NCI-H1105 (cell line): Measurements from ENCODE around the gene CPT1B.
"Not testable (repeated sequence)": the region's sequence is repeated elsewhere in the genome, so short reads cannot be mapped to it uniquely, and the experiment has no call there.

ENCODE experiments used
- DNase-seq: peaks from one replicate; lab custom pipeline; 2025; lab: John Stamatoyannopoulos, UW

CPT1B gene

GRCh38 chr22:50545522-50546325 lies 32.5 kb downstream of the CPT1B start, which contains the start of gene KLHDC7B:
Gene KLHDC7B (plus strand): TSS chr22:50545899. CDS start chr22:50546244, 345 bp downstream.
- no peak for DNase-seq

- no peak for DNase-seq
Observed at GRCh38 chr22:50544746-50545253, 33.4 kb downstream of the CPT1B start.

DNA sequence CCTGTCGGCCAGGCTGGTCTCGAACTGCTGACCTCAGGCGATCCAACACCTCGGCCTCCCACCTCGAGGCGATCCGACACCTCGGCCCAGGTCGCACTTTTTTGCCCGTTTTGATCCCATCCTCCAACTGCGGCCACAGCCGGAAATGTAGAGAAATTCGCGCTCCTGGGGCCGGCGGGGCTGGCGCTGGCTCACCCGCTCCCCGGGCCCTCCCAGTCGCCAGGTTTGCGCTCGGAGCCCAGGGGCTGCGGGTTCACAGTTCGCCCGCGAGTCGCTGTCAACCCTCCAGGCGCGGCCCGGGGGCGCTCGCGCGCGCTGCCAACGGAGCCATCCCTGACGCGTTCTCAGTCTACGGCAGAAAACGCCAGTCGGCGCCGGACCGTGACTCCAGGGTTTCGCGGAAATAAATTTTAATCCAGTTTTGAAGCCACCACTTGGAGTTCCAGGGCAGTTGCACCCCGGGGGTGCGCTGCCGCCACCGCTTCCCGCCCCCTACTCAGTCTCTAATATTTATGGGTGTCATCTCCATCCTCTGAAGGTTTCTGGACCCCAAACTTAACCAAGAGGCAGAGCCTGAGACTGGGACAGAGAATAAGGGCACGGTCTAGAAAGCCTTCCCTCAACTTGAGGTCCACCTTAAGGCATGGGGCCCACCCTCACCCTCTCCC lies 34.0 kb downstream of the CPT1B start:
- no peak for DNase-seq

GRCh38 chr22:50542416-50542927 lies 35.8 kb downstream of the CPT1B start:
- DNase-seq = no peak

GRCh38 chr22:50541667-50542026 lies 36.6 kb downstream of the CPT1B start:
- DNase-seq = not testable (repeated sequence)

- no peak for DNase-seq
Observed at GRCh38 chr22:50540381-50540780, 37.8 kb downstream of the CPT1B start.

DNA sequence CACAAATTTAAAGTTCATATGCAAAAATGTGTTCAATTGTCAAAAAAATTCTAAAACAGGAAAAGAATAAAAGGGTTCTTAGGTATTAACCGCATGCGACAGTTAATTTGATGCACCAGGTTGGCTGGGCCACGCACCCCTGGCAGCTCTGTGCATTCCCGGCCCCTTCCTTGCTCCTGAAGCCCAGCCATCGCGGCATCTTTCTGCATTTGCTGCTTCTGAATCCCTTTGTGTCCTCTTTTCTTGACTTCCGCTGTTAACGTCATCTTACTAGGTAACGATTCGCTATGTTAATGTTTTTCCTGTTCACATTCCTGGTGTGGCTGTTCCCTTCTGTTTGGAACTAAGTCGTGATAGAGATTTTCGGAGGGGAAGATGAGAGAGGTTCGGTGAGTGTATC lies 40.5 kb downstream of the CPT1B start:
- no peak for DNase-seq

DNA sequence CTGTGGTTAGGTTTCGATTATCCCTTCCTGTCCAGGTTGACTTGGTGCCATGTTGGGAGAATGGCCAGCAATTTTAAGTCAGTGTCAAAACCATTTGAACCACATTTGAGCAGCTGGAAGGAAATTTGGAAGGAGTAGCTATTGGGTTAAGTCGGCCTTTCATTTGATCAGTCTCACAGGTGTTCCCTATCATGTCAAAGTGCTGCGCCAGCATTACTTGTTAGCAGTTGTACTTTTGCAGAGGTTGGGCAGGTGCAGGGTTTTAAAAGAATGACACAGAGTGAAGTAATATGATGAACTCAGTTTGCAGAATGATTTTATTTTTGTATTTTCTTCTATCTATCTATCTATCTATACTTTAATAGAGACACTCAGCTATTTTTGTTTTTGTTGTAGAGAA lies 42.0 kb downstream of the CPT1B start:
- no peak for DNase-seq

- no peak for DNase-seq
Observed at GRCh38 chr22:50535113-50535512, 43.1 kb downstream of the CPT1B start.

GRCh38 chr22:50533856-50534711 lies 44.1 kb downstream of the CPT1B start:
- DNase-seq = not testable (repeated sequence)

GRCh38 chr22:50532824-50533796 lies 45.1 kb downstream of the CPT1B start:
- DNase-seq = no peak

DNA sequence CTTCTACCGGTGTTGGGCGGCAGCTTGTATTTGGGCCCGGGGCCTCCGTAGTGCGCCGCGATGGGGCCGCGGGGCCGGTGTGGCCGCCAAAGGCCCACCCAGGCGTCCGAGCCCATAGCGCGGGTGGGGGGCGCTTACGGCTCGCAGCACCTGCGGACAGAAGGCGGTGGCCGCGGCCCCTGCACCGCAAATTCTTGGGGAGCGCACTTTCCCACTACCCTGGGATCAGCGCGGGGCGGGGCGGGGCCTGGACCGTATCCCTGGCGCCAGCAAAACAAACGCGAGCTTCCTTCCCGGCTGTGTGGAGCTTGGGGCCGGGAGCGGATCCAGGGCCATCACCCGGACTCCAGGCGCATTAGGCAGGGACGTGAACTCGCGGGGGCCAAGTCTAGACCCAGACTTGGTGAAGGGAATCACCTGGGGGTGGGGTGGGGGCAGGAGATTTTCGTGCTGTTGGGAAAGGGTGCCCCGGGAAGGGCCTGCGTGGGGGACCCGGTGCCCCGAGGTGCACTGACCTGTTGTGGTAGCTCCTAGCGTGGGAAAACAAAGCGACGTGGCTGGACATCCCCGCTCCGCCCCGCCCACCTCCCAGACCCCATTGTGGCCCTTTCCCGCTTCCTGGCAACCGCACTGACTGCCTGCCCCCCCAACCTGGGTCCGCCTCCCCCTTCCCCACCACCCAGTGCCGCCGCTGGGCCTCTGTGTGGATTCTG lies 46.1 kb downstream of the CPT1B start:
- peak; percentile 47 for DNase-seq

DNA sequence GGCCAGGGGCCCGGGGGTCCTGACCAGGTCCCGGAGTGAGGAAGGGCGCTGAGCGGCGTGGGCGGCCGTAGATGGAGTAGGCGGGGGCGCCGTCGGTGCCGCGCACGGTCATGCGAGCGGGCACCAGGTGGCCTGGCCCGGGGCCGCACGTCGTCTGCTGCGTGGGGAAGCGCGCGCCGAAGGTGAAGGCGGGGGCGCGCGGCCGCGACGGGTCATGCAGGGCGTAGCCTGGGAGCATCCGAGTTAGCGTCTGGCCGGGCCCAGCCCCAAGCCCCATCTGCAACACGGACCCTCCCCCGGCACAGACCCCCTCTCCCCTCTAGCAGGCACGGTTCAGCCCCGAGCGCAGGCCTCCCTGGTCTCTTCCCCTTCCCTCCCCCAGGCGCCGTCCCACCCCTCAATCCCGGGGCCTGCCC lies 46.7 kb downstream of the CPT1B start:
- peak; percentile 44 for DNase-seq

DNA sequence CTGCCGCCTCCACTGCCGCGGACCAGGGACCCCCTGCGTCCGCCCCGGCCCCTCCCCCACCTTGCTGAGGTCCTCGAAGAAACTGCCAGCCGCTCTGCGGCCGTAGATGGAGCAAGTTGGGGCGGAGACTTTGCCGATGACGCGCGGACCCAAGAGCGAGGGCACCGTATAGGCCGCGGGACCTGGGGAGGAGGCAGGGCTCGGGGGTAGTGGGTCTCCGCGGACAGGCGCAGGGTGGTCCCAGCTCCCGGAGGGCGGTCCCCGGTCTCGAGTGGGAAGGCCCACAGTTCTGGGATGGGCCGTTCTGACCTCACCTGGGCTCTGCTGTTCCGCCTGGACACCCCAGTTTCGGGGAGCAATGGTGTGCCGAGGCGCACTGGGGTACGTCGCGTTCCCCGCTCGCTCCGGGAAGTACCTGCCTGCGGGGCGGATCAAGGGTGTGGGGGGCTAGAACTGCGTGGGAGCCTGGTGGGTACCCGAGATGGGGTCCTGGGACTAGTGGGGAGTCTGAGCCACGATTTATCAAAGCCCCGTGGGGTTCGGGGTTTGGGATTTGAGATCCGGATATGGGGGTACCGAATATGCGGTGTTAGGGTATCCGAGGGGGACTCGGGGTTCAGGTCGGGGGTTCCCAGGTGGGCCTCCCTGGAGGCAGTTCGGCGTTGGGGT lies 47.2 kb downstream of the CPT1B start:
- peak; percentile 56 for DNase-seq

DNA sequence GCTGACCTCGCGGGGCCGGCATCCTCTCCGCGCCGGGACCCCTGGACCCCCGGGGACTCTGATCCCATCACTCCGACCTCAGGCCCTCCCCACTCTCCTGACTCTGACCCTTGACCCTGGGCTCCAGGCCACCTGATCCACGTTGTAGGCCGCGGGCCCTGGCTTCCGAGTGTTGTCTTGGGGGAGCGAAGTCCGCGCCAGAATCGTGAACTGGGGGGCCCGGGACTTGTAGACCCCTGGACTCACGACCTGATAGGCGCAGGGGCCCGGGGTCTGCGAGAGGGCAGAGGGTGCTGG lies 47.7 kb downstream of the CPT1B start:
- DNase-seq = no peak

DNA sequence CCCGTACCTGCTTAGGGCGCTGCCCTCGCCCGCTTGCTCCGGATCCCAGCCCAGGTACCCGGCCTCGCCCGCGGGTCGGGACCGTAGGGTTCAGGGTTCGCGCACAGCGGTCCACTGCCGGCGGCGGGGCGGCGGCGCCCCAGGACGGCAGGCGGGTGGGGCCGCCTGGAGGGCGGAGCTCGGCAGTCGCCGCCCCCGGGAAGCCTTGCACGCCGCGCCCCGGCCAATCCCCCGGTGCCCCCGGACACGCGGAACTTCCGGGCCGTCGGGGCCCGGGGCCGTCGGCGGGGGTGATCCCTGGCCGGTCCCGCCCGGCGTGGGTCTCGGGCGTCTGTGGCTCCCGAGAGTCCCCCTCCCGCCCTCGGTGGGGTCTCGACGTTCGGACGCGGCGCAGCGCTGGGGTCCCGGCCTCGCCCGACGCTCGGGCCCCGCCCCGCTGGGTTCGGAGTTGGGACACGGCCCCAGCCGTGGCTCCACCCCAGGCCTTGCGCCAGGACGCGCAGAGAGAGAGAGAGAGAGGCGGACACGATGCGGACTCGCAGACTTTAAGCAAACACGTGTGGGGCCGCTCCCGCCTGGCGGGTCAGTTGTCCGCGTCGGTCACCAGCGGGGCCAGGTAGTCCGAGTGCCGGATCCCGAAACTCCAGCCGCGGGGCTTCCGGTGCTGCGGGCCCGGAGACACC lies 48.2 kb downstream of the CPT1B start, which contains the start of gene TYMP:
Gene TYMP (minus strand): TSS at position 116 of the 683 bp plus-strand sequence. CDS start 303 bp downstream, outside the sequence.
- no peak for DNase-seq

GRCh38 chr22:50529416-50529896 lies 48.8 kb downstream of the CPT1B start:
- no peak for DNase-seq

DNA sequence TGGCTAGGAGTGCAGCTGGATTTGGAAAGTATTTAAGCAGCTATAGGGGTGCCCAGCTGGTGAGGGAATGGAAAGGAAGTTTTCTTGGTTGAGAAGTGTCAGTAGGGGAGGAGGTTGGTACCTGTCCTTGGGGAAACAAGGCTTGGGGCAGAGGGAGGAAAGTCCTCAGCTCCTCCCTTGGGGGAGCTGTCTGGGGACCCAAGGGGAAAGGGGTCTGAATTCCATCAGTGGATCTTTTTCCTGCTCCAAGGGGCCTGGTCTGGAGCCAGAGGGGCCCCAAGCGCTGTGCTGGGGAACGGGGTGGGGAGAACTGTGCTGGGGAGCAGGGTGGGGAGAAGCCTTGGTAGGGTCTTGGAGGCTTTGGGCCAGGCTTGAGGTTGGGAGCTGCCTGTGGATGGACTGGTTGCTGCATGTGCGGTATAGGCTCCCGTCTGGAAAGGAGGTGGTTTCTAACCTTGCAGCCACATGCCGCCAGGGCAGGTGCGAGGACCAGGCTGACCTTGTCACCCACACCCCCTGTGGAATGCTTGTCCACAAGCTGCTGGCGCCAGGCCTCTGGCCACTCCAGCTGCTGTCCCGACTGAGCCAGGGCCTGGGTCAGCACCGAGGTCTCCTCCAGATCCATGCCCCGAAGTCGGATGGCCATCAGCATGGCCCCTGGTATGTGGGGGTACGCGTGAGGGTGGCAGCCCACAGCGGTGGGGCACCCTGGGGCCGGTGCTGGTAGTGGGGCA lies 49.4 kb downstream of the CPT1B start:
- no peak for DNase-seq
